Gastrocnemius medialis (tissue), 4 donors: ENCODE data around the gene PKHD1.

Source experiments
- CTCF ChIP-seq, 5 experiments: fragments of 450-650 bp in 3 of 5; fragments of 200-600 bp in 2 of 5; sonication (generic) in 2 of 5; IDR thresholded peaks in 4 of 5; conservative IDR thresholded peaks in 1 of 5; 1 replicate in 4 of 5; 2 replicates in 1 of 5; pipeline ENCODE4 v1.5.1; 2016 to 2019; ENCODE audit warnings: antibody characterized with exemption in 5 of 5, mild to moderate bottlenecking in 3 of 5, moderate library complexity in 3 of 5
- POLR2A ChIP-seq, 2 donors: fragments of 450-650 bp; IDR thresholded peaks; one replicate each; pipeline ENCODE4 v1.6.1; 2017; ENCODE audit warnings: antibody characterized with exemption in 2 of 2, mild to moderate bottlenecking in 2 of 2, moderate library complexity in 2 of 2

- TF ChIP-seq CTCF (IDR thresholded peaks at IDR 0.05 in 4 of 5, conservative IDR thresholded peaks at IDR 0.05 in 1 of 5): no peak
- TF ChIP-seq POLR2A (IDR thresholded peaks at IDR 0.05): no peak
These were observed 262.5 kb downstream of the PKHD1 start for GRCh38 chr6:51824940-51825339.
